ENCODE data around the gene YPEL3.

DNA sequence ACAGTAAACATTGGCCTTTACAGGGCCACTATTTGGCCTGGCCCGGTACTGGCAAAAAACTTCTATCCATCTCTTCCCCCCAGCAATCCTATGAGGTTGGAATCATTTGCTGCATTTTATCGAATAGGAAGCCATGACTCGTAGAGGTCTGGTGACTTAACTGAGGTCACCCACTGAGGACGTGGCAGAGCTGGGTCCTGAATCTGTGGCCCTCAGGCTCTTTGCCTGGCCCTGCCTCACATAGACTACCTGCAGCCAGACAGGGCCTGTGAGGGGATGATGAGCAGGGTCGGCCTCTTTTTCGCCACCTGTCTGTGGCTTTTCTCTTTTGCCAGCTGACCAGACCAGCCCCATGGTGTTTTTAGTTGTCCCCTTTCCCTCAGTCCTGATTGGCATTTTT lies 18.4 kb downstream of the YPEL3 start:
- TF ChIP-seq POLR2A (IDR thresholded peaks at IDR 0.05; ENCODE audit: low read depth, low read length) (no peak), TAF1 (IDR thresholded peaks at IDR 0.05; ENCODE audit: low read depth, low read length) (no peak), SPI1 (IDR thresholded peaks at IDR 0.05; ENCODE audit: low read depth, low read length) (no peak), POLR2AphosphoS5 (IDR thresholded peaks at IDR 0.05; ENCODE audit: low read depth, low read length) (no peak), PAX5 (IDR thresholded peaks at IDR 0.05; ENCODE audit: insufficient read depth, low read length, severe bottlenecking) (no peak)

Data from GM12891 (cell line).